Adipocyte (in vitro differentiated cells): ENCODE data around the gene GRK4.
"Not testable (repeated sequence)": the region's sequence is repeated elsewhere in the genome, so short reads cannot be mapped to it uniquely, and the experiment has no call there.

Source experiments
- DNase-seq: peaks from one replicate; pipeline ENCODE4 v3.0.0-alpha.2; 2015; ENCODE audit warnings: low read depth
- H3K27me3 ChIP-seq: replicated peaks from 2 replicates; pipeline ENCODE4 v1.7.0; 2013; ENCODE audit warnings: mild to moderate bottlenecking, low read length, moderate library complexity; ENCODE audit not compliant: control insufficient read depth, insufficient read depth
- H3K36me3 ChIP-seq: 2 replicates; pipeline ENCODE4 v1.7.0; 2013; ENCODE audit warnings: low read length, mild to moderate bottlenecking, moderate library complexity; ENCODE audit not compliant: control insufficient read depth, insufficient read depth, severe bottlenecking
- H3K4me1 ChIP-seq: 2 replicates; pipeline ENCODE4 v1.7.0; 2013; ENCODE audit warnings: mild to moderate bottlenecking, low read length, moderate library complexity; ENCODE audit not compliant: control insufficient read depth, insufficient read depth
- H3K4me3 ChIP-seq: 2 replicates; pipeline ENCODE4 v1.7.0; 2013; ENCODE audit warnings: mild to moderate bottlenecking, low read length, moderate library complexity
- H3K9ac ChIP-seq: 2 replicates; pipeline ENCODE4 v1.7.0; 2013; ENCODE audit warnings: mild to moderate bottlenecking, low read length, moderate library complexity
- H3K9me3 ChIP-seq: 2 replicates; pipeline ENCODE4 v1.7.0; 2013; ENCODE audit warnings: mild to moderate bottlenecking, low read length, moderate library complexity; ENCODE audit not compliant: control insufficient read depth

GRK4 gene

GRCh38 chr4:2977211-2978088, 14.1 kb downstream of the GRK4 start:
- Histone ChIP-seq H3K27me3 (no peaks in the 10 kb centered on the region), H3K9ac (no peak overlapping the region), H3K9me3 (peaks cover 7% of the 10 kb centered on the region), H3K4me1 (peaks cover 6% of the 10 kb centered on the region), H3K36me3 (no peaks in the 10 kb centered on the region), H3K4me3 (no peak overlapping the region)
- peak; percentile 40 for DNase-seq

DNA sequence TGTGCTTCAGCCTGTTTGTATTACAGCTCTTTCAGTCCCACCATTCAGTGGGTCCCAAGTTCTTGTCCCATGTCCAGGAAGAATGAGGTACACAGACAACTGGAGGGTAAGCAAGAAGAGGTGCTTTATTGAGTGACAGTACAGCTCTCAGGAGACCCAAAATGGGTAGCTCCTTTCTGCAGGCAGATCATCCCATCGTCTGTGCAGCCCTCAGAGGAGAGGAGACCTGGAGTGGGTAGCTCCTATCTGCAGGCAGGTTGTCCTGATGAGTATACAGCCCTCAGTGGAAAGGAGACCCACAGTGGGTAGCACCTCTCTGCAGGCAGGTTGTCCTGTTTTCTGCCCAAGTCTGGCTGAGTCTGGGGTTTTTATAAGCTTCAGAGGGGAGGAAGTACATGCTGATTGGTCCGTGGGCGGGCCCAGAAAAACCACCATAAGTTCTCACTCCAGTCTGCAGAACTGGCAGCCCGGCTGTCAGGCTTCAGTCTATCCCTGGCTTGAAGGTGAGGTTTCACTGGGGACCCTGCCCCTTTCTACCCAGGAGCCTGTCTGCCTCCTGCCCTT, 18.0 kb downstream of the GRK4 start:
- H3K27me3 ChIP-seq: no peaks in the 10 kb centered on the region
- no peak overlapping the region for H3K9ac ChIP-seq
- H3K4me3 ChIP-seq: no peak overlapping the region
- H3K4me1 ChIP-seq: peaks cover 17% of the 10 kb centered on the region
- no peak for DNase-seq
- peaks cover 7% of the 10 kb centered on the region for H3K9me3 ChIP-seq
- no peaks in the 10 kb centered on the region for H3K36me3 ChIP-seq

- Histone ChIP-seq H3K36me3 (no peaks in the 10 kb centered on the region), H3K27me3 (no peaks in the 10 kb centered on the region), H3K4me3 (no peak overlapping the region), H3K9me3 (peaks cover 7% of the 10 kb centered on the region), H3K4me1 (peaks cover 17% of the 10 kb centered on the region), H3K9ac (no peak overlapping the region)
- no peak for DNase-seq
These were observed 18.6 kb downstream of the GRK4 start for GRCh38 chr4:2982012-2982411.

GRCh38 chr4:2983715-2984114, 20.3 kb downstream of the GRK4 start:
- not testable (repeated sequence) for H3K4me3 ChIP-seq, H3K9me3 ChIP-seq, H3K36me3 ChIP-seq, H3K27me3 ChIP-seq, H3K9ac ChIP-seq, DNase-seq
- H3K4me1 ChIP-seq: peaks cover 26% of the 10 kb centered on the region

DNA sequence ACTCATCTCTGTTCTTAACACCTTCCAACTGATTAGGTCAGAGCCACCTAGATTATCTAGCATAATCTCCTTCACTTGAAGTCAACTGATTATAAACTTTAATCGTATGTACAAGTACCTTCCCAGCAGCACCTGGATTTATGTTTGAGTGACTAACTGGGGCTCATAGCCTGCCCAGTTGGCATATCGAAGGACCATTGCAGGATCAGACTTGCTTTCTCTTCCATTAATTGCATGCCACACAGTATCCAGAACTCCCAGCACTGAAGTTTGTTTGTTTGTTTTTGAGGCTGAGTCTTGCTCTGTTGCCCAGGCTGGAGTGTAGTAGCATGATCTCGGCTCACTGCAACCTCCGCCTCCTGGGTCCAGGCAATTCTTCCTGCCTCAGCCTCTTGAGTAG, 27.9 kb downstream of the GRK4 start:
- Histone ChIP-seq H3K27me3 (no peaks in the 10 kb centered on the region), H3K9ac (no peak overlapping the region), H3K4me3 (no peak overlapping the region), H3K4me1 (peaks cover 9% of the 10 kb centered on the region), H3K9me3 (no peaks in the 10 kb centered on the region), H3K36me3 (no peaks in the 10 kb centered on the region)
- DNase-seq: no peak

DNA sequence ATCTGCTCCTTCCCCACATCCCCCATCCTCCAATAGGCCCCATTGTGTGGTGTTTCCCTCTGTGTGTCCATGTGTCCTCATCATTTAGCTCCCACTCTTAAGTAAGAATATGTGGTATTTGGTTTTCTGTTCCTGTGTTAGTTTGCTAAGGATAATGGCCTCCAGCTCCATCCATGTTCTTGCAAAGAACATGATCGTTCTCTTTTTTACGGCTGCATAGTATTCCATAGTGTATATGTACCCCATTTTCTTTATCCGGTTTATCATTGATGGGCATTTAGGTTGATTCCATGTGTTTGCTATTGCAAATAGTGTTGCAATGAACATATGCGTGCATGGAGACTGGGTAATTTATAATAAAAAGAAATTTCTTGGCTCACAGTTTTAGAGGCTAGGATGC, 31.5 kb downstream of the GRK4 start:
- no peaks in the 10 kb centered on the region for H3K4me1 ChIP-seq
- no peaks in the 10 kb centered on the region for H3K27me3 ChIP-seq
- no peaks in the 10 kb centered on the region for H3K9me3 ChIP-seq
- H3K9ac ChIP-seq: no peak overlapping the region
- no peak for DNase-seq
- H3K4me3 ChIP-seq: no peak overlapping the region
- H3K36me3 ChIP-seq: no peaks in the 10 kb centered on the region

DNA sequence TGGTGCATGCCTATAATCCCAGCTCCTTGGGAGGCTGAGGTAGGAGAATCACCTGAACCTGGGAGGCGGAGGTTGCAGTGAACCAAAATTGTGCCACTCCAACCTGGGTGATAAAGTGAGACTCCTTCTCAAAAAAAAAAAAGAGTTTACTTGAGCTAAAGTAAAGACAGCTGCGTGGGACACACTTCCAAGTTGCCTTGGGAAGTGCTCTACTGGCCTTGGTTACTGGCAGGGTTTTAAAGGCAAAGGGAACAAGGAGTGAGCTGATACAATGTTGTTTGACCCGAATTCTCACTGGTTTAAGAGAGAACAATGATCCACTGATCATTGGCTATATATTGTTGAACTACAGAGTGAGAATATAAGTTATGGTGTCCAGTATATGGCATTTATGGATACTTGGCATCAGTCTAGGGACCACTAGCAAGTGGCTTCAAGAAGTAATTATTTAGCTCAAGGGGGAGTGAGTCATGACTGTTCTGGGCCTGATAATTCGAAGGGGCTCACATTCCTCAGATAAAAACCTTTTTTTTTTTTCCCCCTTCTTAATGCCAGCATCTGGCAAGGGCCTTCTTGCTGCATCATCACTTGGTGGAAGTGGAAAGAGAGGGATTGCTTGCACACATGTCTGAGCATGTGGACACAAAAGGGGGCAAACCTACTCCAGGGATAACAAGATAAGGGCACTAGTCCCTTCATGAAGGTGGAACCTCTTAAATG, 32.3 kb downstream of the GRK4 start:
- no peak overlapping the region for H3K9ac ChIP-seq
- no peak overlapping the region for H3K4me3 ChIP-seq
- DNase-seq: no peak
- no peaks in the 10 kb centered on the region for H3K4me1 ChIP-seq
- H3K9me3 ChIP-seq: no peaks in the 10 kb centered on the region
- no peaks in the 10 kb centered on the region for H3K27me3 ChIP-seq
- H3K36me3 ChIP-seq: no peaks in the 10 kb centered on the region

GRCh38 chr4:2996415-2996814, 33.0 kb downstream of the GRK4 start:
- no peaks in the 10 kb centered on the region for H3K9me3 ChIP-seq
- H3K9ac ChIP-seq: no peak overlapping the region
- H3K36me3 ChIP-seq: no peaks in the 10 kb centered on the region
- no peaks in the 10 kb centered on the region for H3K27me3 ChIP-seq
- DNase-seq: no peak
- no peak overlapping the region for H3K4me3 ChIP-seq
- no peaks in the 10 kb centered on the region for H3K4me1 ChIP-seq

GRCh38 chr4:3007724-3008123, 44.4 kb downstream of the GRK4 start:
- no peak overlapping the region for H3K9ac ChIP-seq
- H3K4me3 ChIP-seq: no peak overlapping the region
- H3K9me3 ChIP-seq: no peaks in the 10 kb centered on the region
- H3K36me3 ChIP-seq: no peaks in the 10 kb centered on the region
- H3K27me3 ChIP-seq: no peaks in the 10 kb centered on the region
- peaks cover 36% of the 10 kb centered on the region for H3K4me1 ChIP-seq
- no peak for DNase-seq

DNA sequence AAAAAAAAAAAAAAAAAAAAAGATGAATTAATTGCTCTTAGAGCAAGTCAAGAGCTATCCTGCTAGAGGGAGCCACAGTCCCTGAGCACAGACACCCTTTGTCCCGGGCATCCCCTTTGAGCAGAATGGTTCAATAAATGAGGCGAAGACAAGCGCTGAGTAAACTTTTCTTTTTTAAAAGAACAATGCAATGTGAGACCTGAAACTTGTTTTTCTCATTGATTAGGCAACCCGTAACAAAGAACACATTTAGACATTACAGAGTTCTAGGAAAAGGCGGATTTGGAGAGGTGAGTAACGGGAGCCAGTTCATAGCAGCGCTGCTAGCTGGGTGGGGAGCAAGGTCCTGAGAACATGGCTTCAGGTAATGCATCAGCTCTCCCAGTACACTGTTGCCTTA, 46.1 kb downstream of the GRK4 start:
- Histone ChIP-seq H3K9me3 (no peaks in the 10 kb centered on the region), H3K4me3 (no peak overlapping the region), H3K36me3 (no peaks in the 10 kb centered on the region), H3K4me1 (peaks cover 25% of the 10 kb centered on the region), H3K27me3 (no peaks in the 10 kb centered on the region), H3K9ac (no peak overlapping the region)
- DNase-seq: peak; percentile 43

GRCh38 chr4:3010577-3010976, 47.2 kb downstream of the GRK4 start:
- Histone ChIP-seq H3K27me3 (no peaks in the 10 kb centered on the region), H3K4me3 (peak overlapping the region; percentile 66), H3K9ac (peak overlapping the region; percentile 70), H3K36me3 (no peaks in the 10 kb centered on the region), H3K4me1 (peaks cover 24% of the 10 kb centered on the region), H3K9me3 (no peaks in the 10 kb centered on the region)
- no peak for DNase-seq
